AG08395 (cell line): ENCODE data around the gene VAT1L.

Experiments used
- DNase-seq: peaks from one replicate; pipeline ENCODE4 v3.0.0; 2012; ENCODE audit warnings: mixed read lengths, low spot score

The VAT1L gene

GRCh38 chr16:77834635-77835540, 46.5 kb downstream of the VAT1L start:
- peak; percentile 82 for DNase-seq

- DNase-seq = no peak
Observed at GRCh38 chr16:77836801-77837200, 48.4 kb downstream of the VAT1L start.

GRCh38 chr16:77838597-77839255, 50.4 kb downstream of the VAT1L start:
- no peak for DNase-seq

- DNase-seq = no peak
Observed at GRCh38 chr16:77840093-77840492, 51.7 kb downstream of the VAT1L start.

- no peak for DNase-seq
Observed at GRCh38 chr16:77840673-77841501, 52.5 kb downstream of the VAT1L start.

GRCh38 chr16:77841502-77841763, 53.1 kb downstream of the VAT1L start:
- DNase-seq = no peak

GRCh38 chr16:77842468-77842867, 54.1 kb downstream of the VAT1L start:
- no peak for DNase-seq

GRCh38 chr16:77843405-77843804, 55.0 kb downstream of the VAT1L start:
- DNase-seq = no peak

GRCh38 chr16:77844801-77845200, 56.4 kb downstream of the VAT1L start:
- DNase-seq = no peak

GRCh38 chr16:77849646-77850258, 61.4 kb downstream of the VAT1L start:
- no peak for DNase-seq

GRCh38 chr16:77850636-77851333, 62.4 kb downstream of the VAT1L start:
- DNase-seq = peak; percentile 44

- no peak for DNase-seq
Observed at GRCh38 chr16:77853161-77853560, 64.8 kb downstream of the VAT1L start.

- no peak for DNase-seq
Observed at GRCh38 chr16:77856438-77857160, 68.2 kb downstream of the VAT1L start.

GRCh38 chr16:77858060-77858459, 69.7 kb downstream of the VAT1L start:
- DNase-seq = no peak

- no peak for DNase-seq
Observed at GRCh38 chr16:77859493-77860232, 71.3 kb downstream of the VAT1L start.

GRCh38 chr16:77860953-77861352, 72.6 kb downstream of the VAT1L start:
- no peak for DNase-seq

- DNase-seq = no peak
Observed at GRCh38 chr16:77863250-77863649, 74.9 kb downstream of the VAT1L start.

GRCh38 chr16:77866752-77867151, 78.4 kb downstream of the VAT1L start:
- no peak for DNase-seq

GRCh38 chr16:77868052-77868451, 79.7 kb downstream of the VAT1L start:
- no peak for DNase-seq

GRCh38 chr16:77868478-77868877, 80.1 kb downstream of the VAT1L start:
- DNase-seq = no peak
